Endothelial cell of umbilical vein (primary cell): ENCODE measurements around the gene ZBTB37.

ENCODE experiments used
- CTCF ChIP-seq, 2 donors: IDR thresholded peaks; 1 replicate in 1 of 2; 2 replicates in 1 of 2; pipeline ENCODE4 v1.5.1; 2011; ENCODE audit warnings: low read length in 2 of 2, mild to moderate bottlenecking in 2 of 2, moderate library complexity in 2 of 2, control low read depth in 1 of 2, inconsistent platforms in 1 of 2, low read depth in 1 of 2; ENCODE audit not compliant: insufficient read depth in 1 of 2; ENCODE audit errors: extremely low read depth in 1 of 2
- EZH2 ChIP-seq: IDR thresholded peaks from 2 replicates; pipeline ENCODE4 v1.6.1; 2012; ENCODE audit warnings: borderline replicate concordance, low read depth, mild to moderate bottlenecking, moderate library complexity, low read length, inconsistent platforms; ENCODE audit not compliant: severe bottlenecking
- JUN ChIP-seq: IDR thresholded peaks from 2 replicates; pipeline ENCODE4 v1.6.1; 2011; ENCODE audit warnings: borderline replicate concordance, low read depth; ENCODE audit not compliant: insufficient read length, insufficient read depth
- MAX ChIP-seq: IDR thresholded peaks from 2 replicates; pipeline ENCODE4 v1.6.1; 2011; ENCODE audit not compliant: insufficient read depth, insufficient read length
- MYC ChIP-seq: IDR thresholded peaks from one replicate; pipeline ENCODE4 v1.6.1; 2011; ENCODE audit warnings: mild to moderate bottlenecking, low read depth, low read length
- POLR2A ChIP-seq: IDR thresholded peaks from 2 replicates; pipeline ENCODE4 v1.6.1; 2012; ENCODE audit warnings: low read depth, mild to moderate bottlenecking, control low read depth, low read length
- POLR2AphosphoS5 ChIP-seq: IDR thresholded peaks from 2 replicates; pipeline ENCODE4 v1.6.1; 2012; ENCODE audit warnings: low read depth, mild to moderate bottlenecking, control low read depth, low read length, moderate library complexity; ENCODE audit not compliant: insufficient read depth

GRCh38 chr1:173948594-173948993 is 80.4 kb downstream of the ZBTB37 start:
- TF ChIP-seq CTCF (IDR thresholded peaks at IDR 0.05; ENCODE audit: extremely low read depth in 1 of 2, insufficient read depth in 1 of 2, low read depth in 1 of 2, low read length in 2 of 2) (no peak), JUN (no peak), EZH2 (no peak), POLR2AphosphoS5 (no peak), POLR2A (no peak), MYC (no peak), MAX (no peak)
